Stomach (tissue), 19 donors: ENCODE data around the gene KRT4. TPM values are rescaled to one million over a fixed set of nuclear protein-coding genes. Genes with fewer than 3 reads are reported as not detected.

Source experiments
- DNase-seq, 2 donors: peaks; one replicate each; pipeline versions ENCODE4 v3.0.0 to v3.0.0-alpha.2; 2013 to 2019
- H3K27ac ChIP-seq, 5 donors: fragments of 200-600 bp in 4 of 5; sonication (generic) in 4 of 5; one replicate each; pipeline ENCODE4 v1.5.1; 2013 to 2019; ENCODE audit warnings: mild to moderate bottlenecking in 1 of 5, moderate library complexity in 1 of 5
- H3K27me3 ChIP-seq, 3 donors: fragments of 200-600 bp; sonication (generic); one replicate each; pipeline ENCODE4 v1.5.1; 2017 to 2019; ENCODE audit warnings: mixed run types in 1 of 3
- H3K36me3 ChIP-seq, 4 donors: fragments of 200-600 bp; sonication (generic); 1 replicate in 3 of 4; 2 replicates in 1 of 4; pipeline ENCODE4 v1.5.1; 2016 to 2019
- H3K4me1 ChIP-seq, 4 donors: fragments of 200-600 bp; sonication (generic); one replicate each; pipeline ENCODE4 v1.5.1; 2016 to 2019
- H3K4me3 ChIP-seq, 4 donors: fragments of 200-600 bp; sonication (generic) in 3 of 4; one replicate each; pipeline ENCODE4 v1.5.1; 2016 to 2019; ENCODE audit warnings: mild to moderate bottlenecking in 1 of 4
- H3K9me3 ChIP-seq, 4 donors: fragments of 200-600 bp; sonication (generic); one replicate each; pipeline ENCODE4 v1.5.1; 2016 to 2019
- CTCF ChIP-seq, 7 experiments: fragments of 450-650 bp in 4 of 7; fragments of 200-600 bp in 3 of 7; sonication (generic) in 3 of 7; IDR thresholded peaks; one replicate each; pipeline ENCODE4 v1.5.1; 2016 to 2019; ENCODE audit warnings: antibody characterized with exemption in 7 of 7, control low read depth in 2 of 7, mild to moderate bottlenecking in 1 of 7
- EP300 ChIP-seq: sonication (generic); formaldehyde crosslinking; IDR thresholded peaks from one replicate; pipeline ENCODE4 v1.6.1; 2017; ENCODE audit warnings: antibody characterized with exemption
- POLR2A ChIP-seq, 4 donors: fragments of 450-650 bp; IDR thresholded peaks; one replicate each; pipeline ENCODE4 v1.6.1; 2016; ENCODE audit warnings: antibody characterized with exemption in 4 of 4, control low read depth in 2 of 4, mild to moderate bottlenecking in 1 of 4, moderate library complexity in 1 of 4
- POLR2AphosphoS5 ChIP-seq, 3 donors: sonication (generic); formaldehyde crosslinking; IDR thresholded peaks; one replicate each; pipeline ENCODE4 v1.6.1; 2016; ENCODE audit warnings: antibody characterized with exemption in 3 of 3
- WGBS, 5 donors: extraction: QIAGEN DNeasy Blood & Tissue Kit in 3 of 5; methylation state at CpG; one replicate each; pipeline versions ENCODE4 v1.1.5 to v1.1.7; 2013 to 2018; 5-methylcytosine and 5-hydroxymethylcytosine counted together
- intact Hi-C: fragments of 100-400 bp; cut with DNase I; formaldehyde crosslinking; loops from one replicate; pipeline ENCODE4 v1.15.1; 2023; ENCODE audit warnings: low total_unique reads
- long read RNA-seq, 10 donors: transcript quantifications; one replicate each; lab custom pipeline, GENCODE V29; 2026
- polyA plus RNA-seq, 3 donors: library from polyadenylated mRNA; stranded (reverse); fragments of 200-250 nt; gene quantifications; one replicate each; pipeline ENCODE4 v1.2.3, GENCODE V29; 2013
- total RNA-seq, 5 donors: library from RNA; depleted of rRNA; stranded (reverse); fragments of >200 nt; gene quantifications; one replicate each; pipeline versions ENCODE4 v1.1.0 to v1.2.3, GENCODE V29; 2014 to 2016
- donor health status: healthy with polysubstance abuse.
- donor health status: Bipolar disorder and iron deficiency.
- donor health status: healthy.

The KRT4 gene
- total RNA-seq (1 to 10 TPM in 2 of 5 donors, not detected in 3; 5.1 to 8.0 TPM), polyA plus RNA-seq (1,000 to 10,000 TPM in 1 of 3 donors, 10 to 100 TPM in 1, not detected in 1; 14.4 to 2,693 TPM)
- long read RNA-seq, donor 1 = 0 reads
- long read RNA-seq, donor 2 = 0 reads
- long read RNA-seq, donor 3 = 0 reads
- long read RNA-seq, donor 4 = 0 reads
- long read RNA-seq, donor 5 = 0 reads
- long read RNA-seq, donor 6 = 0 reads
- long read RNA-seq, donor 7 = 0 reads
- long read RNA-seq, donor 8 = 0 reads
- long read RNA-seq, donor 9 = 0 reads
- long read RNA-seq, donor 10 = 0 reads

GRCh38 chr12:52813885-52814709 is at the start of gene KRT4:
KRT4 (minus strand) TSS chr12:52814116; CDS start chr12:52814058, 58 bp downstream.
- intact Hi-C loops = no loop called here
- H3K4me1 ChIP-seq = peaks cover 0 to 12% (median 7%) of the 10 kb centered on the region in 4 donors
- TF ChIP-seq POLR2A (IDR thresholded peaks at IDR 0.05) (no peak), POLR2AphosphoS5 (IDR thresholded peaks at IDR 0.05) (no peak), CTCF (IDR thresholded peaks at IDR 0.05) (no peak), EP300 (no peak)
- no peak within 1 kb of the TSS for H3K27ac ChIP-seq
- WGBS, 5 donors = 54 to 62% (median 55%) methylated on average over 14 to 15 of the region's 15 CpGs
- DNase-seq = peak in 1 of 2 donors; percentile 68
- peaks cover 0 to 23% (median 5%) of the 10 kb centered on the region in 3 donors for H3K27me3 ChIP-seq
- H3K4me3 ChIP-seq = no peak within 1 kb of the TSS
- H3K9me3 ChIP-seq = no peaks in the 10 kb centered on the region
- no peaks in the 10 kb centered on the region for H3K36me3 ChIP-seq

- Histone ChIP-seq H3K4me3 (no peak overlapping the region), H3K4me1 (peaks cover 0 to under 1% (median under 1%) of the 10 kb centered on the region in 4 donors), H3K27me3 (no peaks in the 10 kb centered on the region), H3K9me3 (no peaks in the 10 kb centered on the region), H3K27ac (no peak overlapping the region), H3K36me3 (no peaks in the 10 kb centered on the region)
- DNase-seq = no peak
- intact Hi-C loops = loop anchor here (5.0 kb wide), 1 partner anchor 275 kb away; no protein-coding TSS in a partner anchor
- TF ChIP-seq EP300 = no peak
- no peak for TF ChIP-seq POLR2A (IDR thresholded peaks at IDR 0.05)
- no peak for TF ChIP-seq CTCF (IDR thresholded peaks at IDR 0.05)
- TF ChIP-seq POLR2AphosphoS5 (IDR thresholded peaks at IDR 0.05) = no peak
- WGBS, 5 donors = 44 to 75% (median 59%) methylated on average over 2 of the region's 2 CpGs
Observed at GRCh38 chr12:52862023-52862422, 48.1 kb upstream of the KRT4 start.

- intact Hi-C loops = loop anchor here (5.0 kb wide), 1 partner anchor 274 kb away; no protein-coding TSS in a partner anchor
- Histone ChIP-seq H3K36me3 (no peaks in the 10 kb centered on the region), H3K4me3 (no peak overlapping the region), H3K27ac (no peak overlapping the region), H3K27me3 (no peaks in the 10 kb centered on the region), H3K9me3 (no peaks in the 10 kb centered on the region), H3K4me1 (no peaks in the 10 kb centered on the region)
- no peak for TF ChIP-seq POLR2A (IDR thresholded peaks at IDR 0.05)
- no peak for TF ChIP-seq POLR2AphosphoS5 (IDR thresholded peaks at IDR 0.05)
- TF ChIP-seq EP300 = no peak
- no peak for TF ChIP-seq CTCF (IDR thresholded peaks at IDR 0.05)
- WGBS, 5 donors = 92 to 95% (median 94%) methylated on average over 7 of the region's 7 CpGs
- no peak for DNase-seq
Observed at GRCh38 chr12:52861511-52861910, 47.6 kb upstream of the KRT4 start.

GRCh38 chr12:52860102-52860823 is 46.3 kb upstream of the KRT4 start:
- Histone ChIP-seq H3K27ac (no peak overlapping the region), H3K36me3 (no peaks in the 10 kb centered on the region), H3K27me3 (no peaks in the 10 kb centered on the region), H3K4me3 (no peak overlapping the region), H3K4me1 (no peaks in the 10 kb centered on the region), H3K9me3 (no peaks in the 10 kb centered on the region)
- TF ChIP-seq EP300 = no peak
- TF ChIP-seq CTCF (IDR thresholded peaks at IDR 0.05) = no peak
- WGBS, 5 donors = 60 to 81% (median 73%) methylated on average over 6 of the region's 6 CpGs
- DNase-seq = peak in 1 of 2 donors; percentile 85
- intact Hi-C loops = loop anchor here (5.0 kb wide), 1 partner anchor 273 kb away; no protein-coding TSS in a partner anchor
